Prostate gland (tissue), 2 donors: ENCODE data around the gene C1orf21.

ENCODE experiments used
- POLR2A ChIP-seq: fragments of 450-650 bp; IDR thresholded peaks from one replicate; pipeline ENCODE4 v1.6.1; 2016; ENCODE audit warnings: antibody characterized with exemption, mild to moderate bottlenecking
- POLR2AphosphoS5 ChIP-seq: sonication (generic); formaldehyde crosslinking; IDR thresholded peaks from one replicate; pipeline ENCODE4 v1.6.1; 2017; ENCODE audit warnings: antibody characterized with exemption
- TF ChIP-seq, protein P1 (sequence below), 4 experiments: fragments of 200-600 bp in 2 of 4; fragments of 450-650 bp in 2 of 4; sonication (generic) in 2 of 4; IDR thresholded peaks; 1 replicate in 3 of 4; 2 replicates in 1 of 4; pipeline ENCODE4 v1.5.1; 2016 to 2019; ENCODE audit warnings: antibody characterized with exemption in 4 of 4, mild to moderate bottlenecking in 2 of 4, moderate library complexity in 2 of 4

DNA sequence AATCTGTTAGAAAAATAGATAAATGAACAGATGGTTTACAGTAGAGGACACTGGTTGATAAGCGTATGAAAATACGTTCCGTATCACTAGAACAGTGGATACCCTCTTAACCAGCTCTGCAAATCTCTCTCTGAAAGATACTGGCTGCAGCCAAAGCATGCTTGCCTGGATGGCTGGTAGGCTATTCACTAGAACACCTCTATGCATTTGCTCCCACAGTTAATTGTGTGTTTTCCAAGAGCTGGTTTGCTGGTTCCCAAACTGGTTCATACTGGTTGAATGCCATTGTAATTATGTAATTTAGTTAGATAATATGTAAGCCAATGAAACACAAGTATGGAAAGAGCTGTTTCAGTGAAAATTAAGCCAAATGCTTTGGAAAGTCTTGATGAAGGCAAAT is 126.6 kb downstream of the C1orf21 start:
- TF ChIP-seq, protein P1, sequence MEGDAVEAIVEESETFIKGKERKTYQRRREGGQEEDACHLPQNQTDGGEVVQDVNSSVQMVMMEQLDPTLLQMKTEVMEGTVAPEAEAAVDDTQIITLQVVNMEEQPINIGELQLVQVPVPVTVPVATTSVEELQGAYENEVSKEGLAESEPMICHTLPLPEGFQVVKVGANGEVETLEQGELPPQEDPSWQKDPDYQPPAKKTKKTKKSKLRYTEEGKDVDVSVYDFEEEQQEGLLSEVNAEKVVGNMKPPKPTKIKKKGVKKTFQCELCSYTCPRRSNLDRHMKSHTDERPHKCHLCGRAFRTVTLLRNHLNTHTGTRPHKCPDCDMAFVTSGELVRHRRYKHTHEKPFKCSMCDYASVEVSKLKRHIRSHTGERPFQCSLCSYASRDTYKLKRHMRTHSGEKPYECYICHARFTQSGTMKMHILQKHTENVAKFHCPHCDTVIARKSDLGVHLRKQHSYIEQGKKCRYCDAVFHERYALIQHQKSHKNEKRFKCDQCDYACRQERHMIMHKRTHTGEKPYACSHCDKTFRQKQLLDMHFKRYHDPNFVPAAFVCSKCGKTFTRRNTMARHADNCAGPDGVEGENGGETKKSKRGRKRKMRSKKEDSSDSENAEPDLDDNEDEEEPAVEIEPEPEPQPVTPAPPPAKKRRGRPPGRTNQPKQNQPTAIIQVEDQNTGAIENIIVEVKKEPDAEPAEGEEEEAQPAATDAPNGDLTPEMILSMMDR (IDR thresholded peaks at IDR 0.05): no peak
- TF ChIP-seq POLR2AphosphoS5 (no peak), POLR2A (no peak)
